ENCODE measurements around the gene ZNF423. TPM values are rescaled to one million over a fixed set of nuclear protein-coding genes. Genes with fewer than 3 reads are reported as not detected.

ZNF423 gene
- total RNA-seq, 1 donor from 2014 or later = 10.6 TPM

DNA sequence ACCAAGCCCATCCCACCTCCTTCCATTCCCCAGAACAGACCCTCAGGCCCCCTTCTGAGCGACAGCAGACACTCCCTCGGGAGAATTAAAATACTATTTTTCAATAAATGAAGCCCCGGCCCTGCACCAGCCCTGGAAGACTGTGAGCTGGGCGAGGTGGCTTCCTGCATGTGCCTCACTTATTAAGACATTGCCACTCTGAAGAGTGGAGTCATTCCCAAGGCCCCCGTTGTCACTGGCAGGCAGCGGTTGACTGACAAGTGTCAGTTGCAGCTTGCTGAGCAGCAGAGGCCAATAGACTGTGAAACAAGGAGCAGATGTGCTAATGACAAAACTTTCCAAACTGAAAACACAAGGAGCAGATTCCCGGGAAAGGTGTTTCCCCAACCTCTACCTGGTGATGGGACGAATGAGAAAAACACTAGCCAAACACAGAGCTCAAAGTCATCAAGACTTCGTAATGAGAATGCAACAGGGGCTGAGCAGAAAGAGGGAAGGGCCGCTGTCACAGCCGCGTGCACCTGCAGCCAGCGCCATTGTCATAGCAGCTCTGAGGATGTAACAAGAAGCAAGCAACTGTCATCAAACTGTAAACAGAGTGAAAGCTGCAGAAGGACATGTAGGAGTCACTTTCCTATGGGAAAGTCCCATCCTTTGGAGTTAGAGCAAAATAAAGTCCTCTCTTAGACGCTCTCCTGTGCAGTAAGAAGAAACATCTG is 250.2 kb downstream of the ZNF423 start:
- DNase-seq (ENCODE audit: low read depth) = no peak
- no peaks in the 10 kb centered on the region for H4K20me1 ChIP-seq (ENCODE audit: insufficient read depth, low read length)
- H3K27me3 ChIP-seq (ENCODE audit: insufficient read depth, low read length) = no peaks in the 10 kb centered on the region
- no peak overlapping the region for H2AFZ ChIP-seq (ENCODE audit: low read depth, low read length)
- Mint-ChIP-seq H3K4me3 (ENCODE audit: unreplicated experiment) (no peak overlapping the region), H3K27me3 (ENCODE audit: low read depth, unreplicated experiment) (peaks cover 8% of the 10 kb centered on the region), H3K36me3 (ENCODE audit: low read depth, unreplicated experiment) (peaks cover 4% of the 10 kb centered on the region), H3K27ac (ENCODE audit: unreplicated experiment) (no peak overlapping the region), H3K9me3 (ENCODE audit: unreplicated experiment) (no peaks in the 10 kb centered on the region), H3K4me1 (ENCODE audit: low read depth, unreplicated experiment) (no peaks in the 10 kb centered on the region)
- H3K27ac ChIP-seq (ENCODE audit: low read depth, low read length) = no peak overlapping the region
- no peak overlapping the region for H3K9ac ChIP-seq (ENCODE audit: low read length)
- no peak overlapping the region for H3K4me3 ChIP-seq (ENCODE audit: insufficient read depth, low read depth, low read length)
- no peak overlapping the region for H3K4me2 ChIP-seq (ENCODE audit: low read length)
- H3K79me2 ChIP-seq (ENCODE audit: insufficient read depth, low read length) = no peaks in the 10 kb centered on the region
- H3K36me3 ChIP-seq (ENCODE audit: insufficient read depth, low read length) = no peaks in the 10 kb centered on the region
- FAIRE-seq = no peak
- TF ChIP-seq EZH2 (IDR thresholded peaks at IDR 0.05; ENCODE audit: insufficient read depth, low read length) = no peak
- no peaks in the 10 kb centered on the region for H3K4me1 ChIP-seq (ENCODE audit: insufficient read depth, low read length)
- H3K9me3 ChIP-seq (ENCODE audit: insufficient read depth, low read depth, low read length) = no peaks in the 10 kb centered on the region

DNA sequence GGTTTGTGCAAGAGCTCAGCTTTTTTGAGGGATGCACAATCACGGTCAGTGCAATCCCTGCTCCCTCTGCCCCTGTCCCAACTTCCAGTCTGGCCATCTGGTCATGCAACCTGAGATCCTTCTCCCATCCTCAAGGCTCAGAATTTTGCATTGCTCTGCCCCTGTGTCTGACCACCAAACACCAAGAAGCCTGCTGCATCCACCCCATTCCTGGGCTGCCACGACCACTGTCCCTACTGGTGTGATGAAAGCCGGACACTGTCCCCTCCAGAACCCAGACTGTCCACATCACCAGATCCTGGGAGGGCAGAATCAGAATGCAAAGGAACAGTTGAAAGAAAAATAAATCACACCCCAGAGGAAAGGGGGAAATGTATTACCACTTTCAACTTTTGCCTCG is 251.3 kb downstream of the ZNF423 start:
- H3K9me3 ChIP-seq (ENCODE audit: insufficient read depth, low read depth, low read length) = no peaks in the 10 kb centered on the region
- no peaks in the 10 kb centered on the region for H4K20me1 ChIP-seq (ENCODE audit: insufficient read depth, low read length)
- H3K9ac ChIP-seq (ENCODE audit: low read length) = no peak overlapping the region
- no peaks in the 10 kb centered on the region for H3K4me1 ChIP-seq (ENCODE audit: insufficient read depth, low read length)
- no peak overlapping the region for H3K4me3 ChIP-seq (ENCODE audit: insufficient read depth, low read depth, low read length)
- FAIRE-seq = no peak
- Mint-ChIP-seq H3K4me1 (ENCODE audit: low read depth, unreplicated experiment) (no peaks in the 10 kb centered on the region), H3K27ac (ENCODE audit: unreplicated experiment) (no peak overlapping the region), H3K36me3 (ENCODE audit: low read depth, unreplicated experiment) (peaks cover 4% of the 10 kb centered on the region), H3K9me3 (ENCODE audit: unreplicated experiment) (peaks cover under 1% of the 10 kb centered on the region), H3K27me3 (ENCODE audit: low read depth, unreplicated experiment) (peaks cover 11% of the 10 kb centered on the region), H3K4me3 (ENCODE audit: unreplicated experiment) (no peak overlapping the region)
- no peak overlapping the region for H2AFZ ChIP-seq (ENCODE audit: low read depth, low read length)
- TF ChIP-seq EZH2 (IDR thresholded peaks at IDR 0.05; ENCODE audit: insufficient read depth, low read length) = no peak
- TF ChIP-seq CTCF (IDR thresholded peaks at IDR 0.05; ENCODE audit: insufficient read depth, low read depth, low read length) = no peak
- no peaks in the 10 kb centered on the region for H3K27me3 ChIP-seq (ENCODE audit: insufficient read depth, low read length)
- H3K36me3 ChIP-seq (ENCODE audit: insufficient read depth, low read length) = no peaks in the 10 kb centered on the region
- no peak overlapping the region for H3K4me2 ChIP-seq (ENCODE audit: low read length)
- DNase-seq (ENCODE audit: low read depth) = no peak
- H3K79me2 ChIP-seq (ENCODE audit: insufficient read depth, low read length) = no peaks in the 10 kb centered on the region
- H3K27ac ChIP-seq (ENCODE audit: low read depth, low read length) = no peak overlapping the region

GRCh38 chr16:49603956-49604355 is 252.0 kb downstream of the ZNF423 start:
- TF ChIP-seq CTCF (IDR thresholded peaks at IDR 0.05; ENCODE audit: insufficient read depth, low read depth, low read length) = no peak
- TF ChIP-seq EZH2 (IDR thresholded peaks at IDR 0.05; ENCODE audit: insufficient read depth, low read length) = no peak
- no peak overlapping the region for H3K27ac ChIP-seq (ENCODE audit: low read depth, low read length)
- peaks cover 2% of the 10 kb centered on the region for H3K9me3 Mint-ChIP-seq (ENCODE audit: unreplicated experiment)
- FAIRE-seq (no peak), DNase-seq (ENCODE audit: low read depth) (no peak)
- H3K79me2 ChIP-seq (ENCODE audit: insufficient read depth, low read length) = no peaks in the 10 kb centered on the region
- peaks cover 4% of the 10 kb centered on the region for H3K36me3 Mint-ChIP-seq (ENCODE audit: low read depth, unreplicated experiment)
- H2AFZ ChIP-seq (ENCODE audit: low read depth, low read length) = no peak overlapping the region
- no peaks in the 10 kb centered on the region for H3K4me1 ChIP-seq (ENCODE audit: insufficient read depth, low read length)
- no peaks in the 10 kb centered on the region for H3K9me3 ChIP-seq (ENCODE audit: insufficient read depth, low read depth, low read length)
- H3K27me3 Mint-ChIP-seq (ENCODE audit: low read depth, unreplicated experiment) = peaks cover 11% of the 10 kb centered on the region
- H3K9ac ChIP-seq (ENCODE audit: low read length) = no peak overlapping the region
- H3K27me3 ChIP-seq (ENCODE audit: insufficient read depth, low read length) = no peaks in the 10 kb centered on the region
- H3K4me3 Mint-ChIP-seq (ENCODE audit: unreplicated experiment) = no peak overlapping the region
- H3K4me3 ChIP-seq (ENCODE audit: insufficient read depth, low read depth, low read length) = no peak overlapping the region
- no peak overlapping the region for H3K4me2 ChIP-seq (ENCODE audit: low read length)
- no peak overlapping the region for H3K27ac Mint-ChIP-seq (ENCODE audit: unreplicated experiment)
- no peaks in the 10 kb centered on the region for H3K4me1 Mint-ChIP-seq (ENCODE audit: low read depth, unreplicated experiment)
- no peaks in the 10 kb centered on the region for H3K36me3 ChIP-seq (ENCODE audit: insufficient read depth, low read length)
- no peaks in the 10 kb centered on the region for H4K20me1 ChIP-seq (ENCODE audit: insufficient read depth, low read length)

Measured in astrocyte (in vitro differentiated cells and primary cell).